Colon (tissue), 2 donors: Measurements from ENCODE around the gene NCS1.
"Not testable (repeated sequence)": the region's sequence is repeated elsewhere in the genome, so short reads cannot be mapped to it uniquely, and the experiment has no call there.

Experiments
- FAIRE-seq: peaks from 2 replicates; lab custom pipeline; 2012; peaks lifted over from hg19 to GRCh38; lab: Jason Lieb, UNC
- donor health status: control.
- donor health status: control.

Gene NCS1

GRCh38 chr9:130240410-130241197, 68.4 kb downstream of the NCS1 start:
- no peak for FAIRE-seq

- FAIRE-seq = no peak
These were observed 69.0 kb downstream of the NCS1 start for GRCh38 chr9:130241198-130241535.

GRCh38 chr9:130242270-130243014, 70.2 kb downstream of the NCS1 start:
- no peak for FAIRE-seq

GRCh38 chr9:130243015-130243881, 71.0 kb downstream of the NCS1 start:
- no peak for FAIRE-seq

GRCh38 chr9:130243882-130244170, 71.6 kb downstream of the NCS1 start:
- no peak for FAIRE-seq

GRCh38 chr9:130244548-130245165, 72.5 kb downstream of the NCS1 start:
- no peak for FAIRE-seq

- no peak for FAIRE-seq
These were observed 73.3 kb downstream of the NCS1 start for GRCh38 chr9:130245474-130245873.

- FAIRE-seq = no peak
These were observed 73.9 kb downstream of the NCS1 start for GRCh38 chr9:130246126-130246525.

GRCh38 chr9:130254747-130255630, 82.8 kb downstream of the NCS1 start:
- no peak for FAIRE-seq

GRCh38 chr9:130255631-130256134, 83.5 kb downstream of the NCS1 start:
- FAIRE-seq = no peak

GRCh38 chr9:130256644-130257043, 84.4 kb downstream of the NCS1 start:
- no peak for FAIRE-seq

- not testable (repeated sequence) for FAIRE-seq
These were observed 85.9 kb downstream of the NCS1 start for GRCh38 chr9:130258137-130258536.

GRCh38 chr9:130259044-130259443, 86.8 kb downstream of the NCS1 start:
- no peak for FAIRE-seq

GRCh38 chr9:130260816-130261765, 88.9 kb downstream of the NCS1 start:
- FAIRE-seq = no peak

- FAIRE-seq = no peak
These were observed 90.0 kb downstream of the NCS1 start for GRCh38 chr9:130262061-130262745.

GRCh38 chr9:130262771-130263170, 90.6 kb downstream of the NCS1 start:
- FAIRE-seq = no peak

- no peak for FAIRE-seq
These were observed 91.6 kb downstream of the NCS1 start for GRCh38 chr9:130263601-130264413.
